IMR-90 (cell line): ENCODE measurements around the gene DLAT. TPM values are rescaled to one million over a fixed set of nuclear protein-coding genes. Genes with fewer than 3 reads are reported as not detected.

Experiments used
- ATAC-seq: fragments of 200-7000 bp; cut with Tn5 transposase; 2 replicates; pipeline ENCODE4 v1.9.1; 2020; ENCODE audit warnings: low read depth, mild to moderate bottlenecking, moderate library complexity
- BruUV-seq: library from RNA; stranded (reverse); fragments of 400-500 nt; replicated peaks from 2 replicates; lab custom pipeline; 2021; lab: Mats Ljungman, UMichigan
- CTCF ChIA-PET: fragments of 300-600 bp; formaldehyde crosslinking; extraction: SDS; loops from one replicate; lab custom pipeline; 2021; ENCODE audit warnings: antibody characterized with exemption; lab: Yijun Ruan, JAX
- POLR2A ChIA-PET: fragments of 300-600 bp; sonication (Branson Sonifier 250); formaldehyde crosslinking; loops from one replicate; lab custom pipeline; 2022; ENCODE audit warnings: antibody characterized with exemption; ENCODE audit not compliant: unreplicated experiment; lab: Charles Lee
- DNase-seq: peaks from one replicate; pipeline ENCODE4 v3.0.0; 2013
- H2AFZ ChIP-seq: replicated peaks from 2 replicates; pipeline ENCODE3; 2013; ENCODE audit warnings: low read length, mild to moderate bottlenecking; ENCODE audit not compliant: poor library complexity
- H2AK5ac ChIP-seq: 2 replicates; pipeline ENCODE4 v1.6.1; 2013; ENCODE audit warnings: low read depth, low read length, inconsistent platforms
- H2AK9ac ChIP-seq: replicated peaks from 2 replicates; pipeline ENCODE3; 2013; ENCODE audit warnings: mild to moderate bottlenecking, low read depth, low read length, moderate library complexity; ENCODE audit not compliant: poor library complexity
- H2BK120ac ChIP-seq: 2 replicates; pipeline ENCODE4 v1.6.1; 2013; ENCODE audit warnings: low read depth, low read length, inconsistent platforms
- H2BK15ac ChIP-seq: 3 replicates; pipeline ENCODE4 v1.6.1; 2013; ENCODE audit warnings: low read depth, low read length, inconsistent platforms
- H2BK20ac ChIP-seq: 2 replicates; pipeline ENCODE4 v1.6.1; 2013; ENCODE audit warnings: low read depth, mild to moderate bottlenecking, inconsistent platforms, low read length, moderate library complexity
- H2BK5ac ChIP-seq: 2 replicates; pipeline ENCODE4 v1.6.1; 2013; ENCODE audit warnings: mild to moderate bottlenecking, low read depth, low read length, inconsistent platforms; ENCODE audit not compliant: poor library complexity, severe bottlenecking
- H3K14ac ChIP-seq: replicated peaks from 2 replicates; pipeline ENCODE4 v1.6.1; 2013; ENCODE audit warnings: low read depth, low read length, inconsistent platforms
- H3K18ac ChIP-seq: 2 replicates; pipeline ENCODE4 v1.6.1; 2013; ENCODE audit warnings: low read depth, low read length, control low read depth
- H3K23ac ChIP-seq: 2 replicates; pipeline ENCODE4 v1.6.1; 2013; ENCODE audit warnings: low read depth, low read length, inconsistent platforms
- H3K27ac ChIP-seq: 2 replicates; pipeline ENCODE4 v1.5.1; 2013; ENCODE audit warnings: mild to moderate bottlenecking, control low read depth, low read length; ENCODE audit not compliant: insufficient read depth
- H3K27me3 ChIP-seq: 2 replicates; pipeline ENCODE4 v1.6.1; 2013; ENCODE audit warnings: low read length; ENCODE audit not compliant: control insufficient read depth, insufficient read depth
- H3K36me3 ChIP-seq: 2 replicates; pipeline ENCODE4 v1.6.1; 2013; ENCODE audit warnings: low read length, mixed read lengths; ENCODE audit not compliant: control insufficient read depth, insufficient read depth
- H3K4ac ChIP-seq: 2 replicates; pipeline ENCODE4 v1.6.1; 2013; ENCODE audit warnings: low read depth, low read length, inconsistent platforms
- H3K4me1 ChIP-seq: 2 replicates; pipeline ENCODE4 v1.6.1; 2013; ENCODE audit warnings: low read length, mixed read lengths; ENCODE audit not compliant: control insufficient read depth, insufficient read depth
- H3K4me2 ChIP-seq: 2 replicates; pipeline ENCODE4 v1.6.1; 2013; ENCODE audit warnings: low read depth, mild to moderate bottlenecking, control low read depth, low read length, moderate library complexity
- H3K4me3 ChIP-seq: 2 replicates; pipeline ENCODE4 v1.5.1; 2013; ENCODE audit warnings: low read depth, mild to moderate bottlenecking, control low read depth, low read length, moderate library complexity; ENCODE audit not compliant: insufficient read depth
- H3K56ac ChIP-seq: 2 replicates; pipeline ENCODE4 v1.6.1; 2013; ENCODE audit warnings: low read length, inconsistent platforms; ENCODE audit not compliant: insufficient read depth; ENCODE audit errors: extremely low read depth
- H3K79me1 ChIP-seq, 2 experiments: 2 replicates each; pipeline ENCODE4 v1.6.1; 2013; ENCODE audit warnings: low read length in 2 of 2, inconsistent platforms in 1 of 2, low read depth in 1 of 2
- H3K9ac ChIP-seq: 2 replicates; pipeline ENCODE4 v1.6.1; 2013; ENCODE audit warnings: low read depth, low read length, control low read depth
- H3K9me1 ChIP-seq: 2 replicates; pipeline ENCODE4 v1.6.1; 2013; ENCODE audit warnings: low read length, inconsistent platforms; ENCODE audit not compliant: insufficient read depth
- H3K9me3 ChIP-seq: 2 replicates; pipeline ENCODE4 v1.6.1; 2013; ENCODE audit warnings: low read length; ENCODE audit not compliant: control insufficient read depth, insufficient read depth
- H4K20me1 ChIP-seq: 2 replicates; pipeline ENCODE4 v1.6.1; 2013; ENCODE audit warnings: low read length, inconsistent platforms; ENCODE audit not compliant: insufficient read depth
- H4K5ac ChIP-seq: 2 replicates; pipeline ENCODE4 v1.6.1; 2013; ENCODE audit warnings: mild to moderate bottlenecking, low read depth, low read length, control low read depth
- H4K8ac ChIP-seq, 2 experiments: 2 replicates each; pipeline ENCODE4 v1.6.1; 2013; ENCODE audit warnings: low read depth in 2 of 2, low read length in 2 of 2, control low read depth in 1 of 2, inconsistent platforms in 1 of 2
- H4K91ac ChIP-seq: 2 replicates; pipeline ENCODE4 v1.6.1; 2013; ENCODE audit warnings: low read depth, low read length, inconsistent platforms; ENCODE audit not compliant: insufficient read depth
- ELK1 ChIP-seq: fragments of 150-350 bp; IDR thresholded peaks from 2 replicates; pipeline ENCODE4 v1.6.1; 2016; ENCODE audit warnings: low read depth, mild to moderate bottlenecking, low read length, moderate library complexity, borderline replicate concordance
- FOS ChIP-seq: fragments of 150-350 bp; IDR thresholded peaks from 2 replicates; pipeline ENCODE4 v1.6.1; 2016; ENCODE audit warnings: low read depth, low read length
- RCOR1 ChIP-seq: IDR thresholded peaks from 2 replicates; pipeline ENCODE4 v1.6.1; 2012; ENCODE audit warnings: mild to moderate bottlenecking, low read length, improper control_type of control experiment; ENCODE audit not compliant: insufficient replicate concordance
- USF2 ChIP-seq: fragments of 150-350 bp; IDR thresholded peaks from 2 replicates; pipeline ENCODE4 v1.6.1; 2017; ENCODE audit warnings: mild to moderate bottlenecking, antibody characterized with exemption, low read length, low read depth
- dilution Hi-C: fragments of 300-500 bp; cut with HindIII; formaldehyde crosslinking; loops from one replicate; pipeline ENCODE4 v1.14.3; 2018; ENCODE audit warnings: low sequenced_read_pairs; ENCODE audit not compliant: unreplicated experiment
- in situ Hi-C: fragments of 300-500 bp; cut with MboI; formaldehyde crosslinking; loops from 3 replicates; pipeline ENCODE4 v1.14.3; 2019; ENCODE audit warnings: low sequenced_read_pairs, inconsistent platforms, mixed read lengths
- intact Hi-C: fragments of 100-400 bp; cut with micrococcal nuclease; formaldehyde crosslinking; loops from 2 replicates; pipeline ENCODE4 v1.10.0; 2022
- polyA plus RNA-seq, 3 experiments: library from polyadenylated mRNA; depleted of rRNA; stranded (reverse); fragments of >200 nt; gene quantifications; 2 replicates each; pipeline ENCODE4 v1.2.3, GENCODE V29; 2012; ENCODE audit warnings: low replicate concordance in 1 of 3
- total RNA-seq: library from RNA; depleted of rRNA; stranded (reverse); fragments of >200 nt; gene quantifications from 2 replicates; pipeline ENCODE4 v1.2.3, GENCODE V29; 2012

DLAT gene
- total and polyA plus RNA-seq, 2 of the 4 experiments (the other 2 are of a cell fraction), result 15.5 to 27.2 TPM

DNA sequence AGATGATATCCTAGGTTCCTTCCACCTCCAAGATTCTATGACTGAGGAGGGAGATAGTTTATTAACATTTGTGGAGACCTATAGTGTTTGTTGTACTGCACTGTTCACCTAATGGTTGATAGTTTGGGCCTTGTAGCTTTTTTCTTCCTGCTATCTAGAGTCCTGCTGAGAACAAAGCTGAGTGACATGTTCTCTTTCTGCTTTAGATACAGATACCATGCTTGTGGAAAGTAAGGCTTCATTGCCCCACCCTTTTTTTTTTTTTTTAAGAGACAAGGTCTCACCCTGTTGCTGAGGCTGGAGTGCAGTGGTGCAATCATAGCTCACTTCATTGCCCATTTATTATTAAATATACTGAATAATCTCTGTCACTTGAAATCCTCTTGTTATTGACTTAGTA, 12.3 kb downstream of the DLAT start:
- Histone ChIP-seq H4K20me1 (no peaks in the 10 kb centered on the region), H3K4me3 (no peak overlapping the region), H4K91ac (no peak overlapping the region), H2AFZ (no peak overlapping the region), H3K4ac (no peak overlapping the region), H2AK9ac (no peak overlapping the region), H4K8ac (no peak overlapping the region), H3K4me2 (no peak overlapping the region), H3K4me1 (no peaks in the 10 kb centered on the region), H3K27me3 (no peaks in the 10 kb centered on the region), H3K18ac (no peak overlapping the region), H3K9ac (no peak overlapping the region), H3K36me3 (peaks cover 22% of the 10 kb centered on the region), H3K14ac (no peak overlapping the region), H3K23ac (no peak overlapping the region), H4K5ac (no peak overlapping the region), H2BK20ac (no peak overlapping the region), H2BK5ac (no peak overlapping the region), H2BK15ac (no peak overlapping the region), H2BK120ac (no peak overlapping the region), H2AK5ac (no peak overlapping the region), H3K56ac (no peak overlapping the region), H3K79me1 (peaks cover 0 to 4% of the 10 kb centered on the region in 2 experiments; a peak in 3 of 4 replicates), H3K9me3 (no peaks in the 10 kb centered on the region), H3K9me1 (no peaks in the 10 kb centered on the region), H3K27ac (no peak overlapping the region)
- no TSS peak for BruUV-seq
- ATAC-seq (no peak), DNase-seq (no peak)
- intact Hi-C loops (no loop called here), in situ Hi-C loops (no loop called here), dilution Hi-C loops (no loop called here)
- POLR2A ChIA-PET, result no interaction called here
- CTCF ChIA-PET, result no interaction called here
- TF ChIP-seq USF2, result no peak
- no peak for TF ChIP-seq RCOR1
- TF ChIP-seq FOS, result no peak
- TF ChIP-seq ELK1, result no peak
